ENCODE measurements around the gene GIPC1.

DNA sequence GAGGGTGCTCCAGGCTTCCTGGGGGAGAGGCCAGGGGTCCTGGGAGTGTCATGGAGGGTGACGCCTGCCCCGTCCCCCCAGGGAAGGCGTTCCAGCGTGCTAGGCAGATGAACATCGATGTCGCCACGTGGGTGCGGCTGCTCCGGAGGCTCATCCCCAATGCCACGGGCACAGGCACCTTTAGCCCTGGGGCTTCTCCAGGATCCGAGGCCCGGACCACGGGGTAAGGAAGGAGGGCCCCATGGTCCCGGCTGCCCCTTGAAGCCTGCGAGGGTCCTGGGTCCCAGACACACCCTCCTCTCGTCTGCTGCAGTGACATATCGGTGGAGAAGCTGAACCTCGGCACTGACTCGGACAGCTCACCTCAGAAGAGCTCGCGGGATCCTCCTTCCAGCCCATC lies 32.2 kb downstream of the GIPC1 start:
- TF ChIP-seq, protein P1, sequence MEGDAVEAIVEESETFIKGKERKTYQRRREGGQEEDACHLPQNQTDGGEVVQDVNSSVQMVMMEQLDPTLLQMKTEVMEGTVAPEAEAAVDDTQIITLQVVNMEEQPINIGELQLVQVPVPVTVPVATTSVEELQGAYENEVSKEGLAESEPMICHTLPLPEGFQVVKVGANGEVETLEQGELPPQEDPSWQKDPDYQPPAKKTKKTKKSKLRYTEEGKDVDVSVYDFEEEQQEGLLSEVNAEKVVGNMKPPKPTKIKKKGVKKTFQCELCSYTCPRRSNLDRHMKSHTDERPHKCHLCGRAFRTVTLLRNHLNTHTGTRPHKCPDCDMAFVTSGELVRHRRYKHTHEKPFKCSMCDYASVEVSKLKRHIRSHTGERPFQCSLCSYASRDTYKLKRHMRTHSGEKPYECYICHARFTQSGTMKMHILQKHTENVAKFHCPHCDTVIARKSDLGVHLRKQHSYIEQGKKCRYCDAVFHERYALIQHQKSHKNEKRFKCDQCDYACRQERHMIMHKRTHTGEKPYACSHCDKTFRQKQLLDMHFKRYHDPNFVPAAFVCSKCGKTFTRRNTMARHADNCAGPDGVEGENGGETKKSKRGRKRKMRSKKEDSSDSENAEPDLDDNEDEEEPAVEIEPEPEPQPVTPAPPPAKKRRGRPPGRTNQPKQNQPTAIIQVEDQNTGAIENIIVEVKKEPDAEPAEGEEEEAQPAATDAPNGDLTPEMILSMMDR (IDR thresholded peaks at IDR 0.05 in 2 of 3, conservative IDR thresholded peaks at IDR 0.05 in 1 of 3; ENCODE audit: borderline replicate concordance in 1 of 3, insufficient read depth in 1 of 3, low read depth in 2 of 3, low read length in 2 of 3), result no peak
- no peak for TF ChIP-seq RAD21 (IDR thresholded peaks at IDR 0.05; ENCODE audit: low read depth)
- TF ChIP-seq TCF7L2 (IDR thresholded peaks at IDR 0.05; ENCODE audit: borderline replicate concordance, extremely low read depth, insufficient read depth, insufficient read length), result no peak
- no peak for TF ChIP-seq POLR2A (IDR thresholded peaks at IDR 0.05; ENCODE audit: borderline replicate concordance, extremely low read depth, insufficient read depth, insufficient read length)
- TF ChIP-seq, protein P2, sequence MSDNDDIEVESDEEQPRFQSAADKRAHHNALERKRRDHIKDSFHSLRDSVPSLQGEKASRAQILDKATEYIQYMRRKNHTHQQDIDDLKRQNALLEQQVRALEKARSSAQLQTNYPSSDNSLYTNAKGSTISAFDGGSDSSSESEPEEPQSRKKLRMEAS (IDR thresholded peaks at IDR 0.05), result no peak
- TF ChIP-seq, protein P3, sequence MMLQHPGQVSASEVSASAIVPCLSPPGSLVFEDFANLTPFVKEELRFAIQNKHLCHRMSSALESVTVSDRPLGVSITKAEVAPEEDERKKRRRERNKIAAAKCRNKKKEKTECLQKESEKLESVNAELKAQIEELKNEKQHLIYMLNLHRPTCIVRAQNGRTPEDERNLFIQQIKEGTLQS (IDR thresholded peaks at IDR 0.05), result no peak
- TF ChIP-seq JUND (IDR thresholded peaks at IDR 0.05), result no peak

All from HCT116 (cell line).